Activated CD8-positive, alpha-beta memory T cell treated with anti-CD3 and anti-CD28 coated beads, Interleukin-2, amount 10 ng/mL, durations not matched to agents 7 days and 5 days (primary cell): ENCODE results near the gene ACVR1B. TPM values are rescaled to one million over a fixed set of nuclear protein-coding genes. Genes with fewer than 3 reads are reported as not detected.
"Not testable (repeated sequence)": the region's sequence is repeated elsewhere in the genome, so short reads cannot be mapped to it uniquely, and the experiment has no call there.

Experiments used
- ATAC-seq: fragments of 150-1000 bp; cut with Tn5 transposase; one replicate; pipeline ENCODE4 v1.10.0; 2021; ENCODE audit warnings: moderate library complexity
- CTCF ChIA-PET: fragments of 350-600 bp; sonication (Branson Sonifier 250); formaldehyde crosslinking; loops from one replicate; lab custom pipeline; 2021; ENCODE audit warnings: antibody characterized with exemption; lab: Charles Lee
- DNase-seq: peaks from one replicate; pipeline ENCODE4 v3.0.0-alpha.2; 2020
- H3K27ac Mint-ChIP-seq: one replicate; pipeline ENCODE4 v1.8.0; 2021; ENCODE audit warnings: mild to moderate bottlenecking, mixed read lengths
- H3K27me3 Mint-ChIP-seq: one replicate; pipeline ENCODE4 v1.8.0; 2021; ENCODE audit warnings: mixed read lengths
- H3K36me3 Mint-ChIP-seq: one replicate; pipeline ENCODE4 v1.8.0; 2021; ENCODE audit warnings: mild to moderate bottlenecking, mixed read lengths
- H3K4me1 Mint-ChIP-seq: one replicate; pipeline ENCODE4 v1.8.0; 2021; ENCODE audit warnings: mixed read lengths
- H3K4me3 Mint-ChIP-seq: one replicate; pipeline ENCODE4 v1.8.0; 2021; ENCODE audit warnings: mild to moderate bottlenecking, moderate library complexity, mixed read lengths
- H3K9me3 Mint-ChIP-seq: one replicate; pipeline ENCODE4 v1.8.0; 2022; ENCODE audit warnings: low read depth, mixed read lengths
- total RNA-seq, 2 experiments: library from RNA; stranded (reverse); gene quantifications; one replicate each; pipeline ENCODE4 v1.2.3, GENCODE V29; 2021

The ACVR1B gene
- total RNA-seq, 2 experiments from 2014 or later, result 3.5 to 4.3 TPM

GRCh38 chr12:51971679-51972421 lies 20.4 kb downstream of the ACVR1B start:
- peaks cover 52% of the 10 kb centered on the region for H3K27me3 Mint-ChIP-seq
- CTCF ChIA-PET, result interaction anchor here (0.9 to 9.9 kb wide), 12 partner anchors 9 to 158 kb away, joined by 3 to 116 read pairs (median 7); partner anchors contain the start of gene ACVR1B
- DNase-seq (no peak), ATAC-seq (peak; percentile 5)
- peak overlapping the region; percentile 76 for H3K27ac Mint-ChIP-seq
- peaks cover 69% of the 10 kb centered on the region for H3K4me1 Mint-ChIP-seq
- peak overlapping the region; percentile 49 for H3K4me3 Mint-ChIP-seq
- no peaks in the 10 kb centered on the region for H3K9me3 Mint-ChIP-seq
- peaks cover 2% of the 10 kb centered on the region for H3K36me3 Mint-ChIP-seq

- ATAC-seq, result peak; percentile 3
- Mint-ChIP-seq H3K4me1 (peaks cover 70% of the 10 kb centered on the region), H3K9me3 (no peaks in the 10 kb centered on the region), H3K27me3 (peaks cover 52% of the 10 kb centered on the region), H3K36me3 (peaks cover 2% of the 10 kb centered on the region), H3K4me3 (no peak overlapping the region), H3K27ac (peak overlapping the region; percentile 14)
- CTCF ChIA-PET, result interaction anchor here (1.1 to 9.9 kb wide), 3 partner anchors 8 to 51 kb away, joined by 4 to 116 read pairs (median 14); partner anchors contain the start of gene ACVR1B
- no peak for DNase-seq
Measured at GRCh38 chr12:51972422-51972812, 20.9 kb downstream of the ACVR1B start.

- CTCF ChIA-PET, result interaction anchor here (0.6 to 9.9 kb wide), 2 partner anchors 50 to 1553 kb away, joined by 3 to 116 read pairs; no protein-coding TSS in a partner anchor
- H3K36me3 Mint-ChIP-seq, result peaks cover 2% of the 10 kb centered on the region
- H3K27me3 Mint-ChIP-seq, result peaks cover 52% of the 10 kb centered on the region
- ATAC-seq (peak; percentile 47), DNase-seq (peak; percentile 74)
- H3K27ac Mint-ChIP-seq, result peak overlapping the region; percentile 14
- no peaks in the 10 kb centered on the region for H3K9me3 Mint-ChIP-seq
- peaks cover 70% of the 10 kb centered on the region for H3K4me1 Mint-ChIP-seq
- H3K4me3 Mint-ChIP-seq, result no peak overlapping the region
Measured at GRCh38 chr12:51972849-51973273, 21.4 kb downstream of the ACVR1B start.

- DNase-seq (no peak), ATAC-seq (no peak)
- H3K4me1 Mint-ChIP-seq, result peaks cover 70% of the 10 kb centered on the region
- H3K36me3 Mint-ChIP-seq, result peaks cover 2% of the 10 kb centered on the region
- no peak overlapping the region for H3K4me3 Mint-ChIP-seq
- no peak overlapping the region for H3K27ac Mint-ChIP-seq
- CTCF ChIA-PET, result interaction anchor here (9.9 kb wide), 1 partner anchor 50 kb away, joined by 116 read pairs; no protein-coding TSS in a partner anchor
- no peaks in the 10 kb centered on the region for H3K9me3 Mint-ChIP-seq
- peaks cover 49% of the 10 kb centered on the region for H3K27me3 Mint-ChIP-seq
Measured at GRCh38 chr12:51973560-51973959, 22.1 kb downstream of the ACVR1B start.

- no peak for DNase-seq
- no peak for ATAC-seq
- no peak overlapping the region for H3K4me3 Mint-ChIP-seq
- H3K9me3 Mint-ChIP-seq, result no peaks in the 10 kb centered on the region
- H3K4me1 Mint-ChIP-seq, result peaks cover 70% of the 10 kb centered on the region
- CTCF ChIA-PET, result interaction anchor here (1.2 to 9.9 kb wide), 7 partner anchors 10 to 154 kb away, joined by 3 to 116 read pairs (median 5); no protein-coding TSS in a partner anchor
- peaks cover 2% of the 10 kb centered on the region for H3K36me3 Mint-ChIP-seq
- H3K27me3 Mint-ChIP-seq, result peaks cover 41% of the 10 kb centered on the region
- no peak overlapping the region for H3K27ac Mint-ChIP-seq
Measured at GRCh38 chr12:51974646-51975045, 23.1 kb downstream of the ACVR1B start.

GRCh38 chr12:51975196-51975595 lies 23.7 kb downstream of the ACVR1B start:
- no peak overlapping the region for H3K4me3 Mint-ChIP-seq
- peaks cover 69% of the 10 kb centered on the region for H3K4me1 Mint-ChIP-seq
- CTCF ChIA-PET, result interaction anchor here (1.2 to 9.9 kb wide), 7 partner anchors 9 to 154 kb away, joined by 3 to 116 read pairs (median 5); no protein-coding TSS in a partner anchor
- H3K36me3 Mint-ChIP-seq, result peaks cover 2% of the 10 kb centered on the region
- H3K27me3 Mint-ChIP-seq, result peaks cover 37% of the 10 kb centered on the region
- ATAC-seq (no peak), DNase-seq (no peak)
- H3K9me3 Mint-ChIP-seq, result no peaks in the 10 kb centered on the region
- H3K27ac Mint-ChIP-seq, result no peak overlapping the region

GRCh38 chr12:51976376-51977160 lies 25.1 kb downstream of the ACVR1B start:
- Mint-ChIP-seq H3K4me1 (peaks cover 64% of the 10 kb centered on the region), H3K27ac (no peak overlapping the region), H3K27me3 (peaks cover 30% of the 10 kb centered on the region), H3K9me3 (no peaks in the 10 kb centered on the region), H3K4me3 (no peak overlapping the region), H3K36me3 (peaks cover 2% of the 10 kb centered on the region)
- DNase-seq, result no peak
- no peak for ATAC-seq
- CTCF ChIA-PET, result interaction anchor here (0.7 to 9.9 kb wide), 10 partner anchors 11 to 142 kb away, joined by 3 to 116 read pairs (median 4); no protein-coding TSS in a partner anchor

- ATAC-seq, result no peak
- CTCF ChIA-PET, result interaction anchor here (0.7 to 9.9 kb wide), 8 partner anchors 11 to 142 kb away, joined by 3 to 116 read pairs (median 4); no protein-coding TSS in a partner anchor
- H3K4me1 Mint-ChIP-seq, result peaks cover 57% of the 10 kb centered on the region
- H3K9me3 Mint-ChIP-seq, result no peaks in the 10 kb centered on the region
- peaks cover 2% of the 10 kb centered on the region for H3K36me3 Mint-ChIP-seq
- H3K27ac Mint-ChIP-seq, result no peak overlapping the region
- H3K27me3 Mint-ChIP-seq, result peaks cover 28% of the 10 kb centered on the region
- H3K4me3 Mint-ChIP-seq, result no peak overlapping the region
- DNase-seq, result no peak
Measured at GRCh38 chr12:51977320-51977753, 25.8 kb downstream of the ACVR1B start.

GRCh38 chr12:51979306-51979705 lies 27.8 kb downstream of the ACVR1B start:
- CTCF ChIA-PET, result interaction anchor here (0.7 to 9.9 kb wide), 3 partner anchors 44 to 74 kb away, joined by 3 to 116 read pairs (median 43); no protein-coding TSS in a partner anchor
- not testable (repeated sequence) for H3K9me3 Mint-ChIP-seq, H3K36me3 Mint-ChIP-seq, ATAC-seq, H3K27ac Mint-ChIP-seq, H3K4me3 Mint-ChIP-seq, DNase-seq
- peaks cover 37% of the 10 kb centered on the region for H3K4me1 Mint-ChIP-seq
- peaks cover 12% of the 10 kb centered on the region for H3K27me3 Mint-ChIP-seq

GRCh38 chr12:51980051-51980808 lies 28.7 kb downstream of the ACVR1B start:
- Mint-ChIP-seq H3K36me3 (peaks cover 2% of the 10 kb centered on the region), H3K9me3 (no peaks in the 10 kb centered on the region), H3K4me1 (peaks cover 28% of the 10 kb centered on the region), H3K27ac (no peak overlapping the region), H3K27me3 (peaks cover 8% of the 10 kb centered on the region), H3K4me3 (no peak overlapping the region)
- CTCF ChIA-PET, result interaction anchor here (0.8 to 3.4 kb wide), 20 partner anchors 8 to 585 kb away, joined by 3 to 43 read pairs (median 4); partner anchors contain the start of genes ACVR1B and TAMALIN
- DNase-seq (peak; percentile 78), ATAC-seq (peak; percentile 95)

GRCh38 chr12:51980809-51981127 lies 29.3 kb downstream of the ACVR1B start:
- H3K27ac Mint-ChIP-seq, result no peak overlapping the region
- H3K9me3 Mint-ChIP-seq, result no peaks in the 10 kb centered on the region
- no peak for DNase-seq
- no peak for ATAC-seq
- no peak overlapping the region for H3K4me3 Mint-ChIP-seq
- H3K4me1 Mint-ChIP-seq, result peaks cover 23% of the 10 kb centered on the region
- peaks cover 4% of the 10 kb centered on the region for H3K27me3 Mint-ChIP-seq
- CTCF ChIA-PET, result interaction anchor here (0.8 to 3.4 kb wide), 20 partner anchors 9 to 585 kb away, joined by 3 to 43 read pairs (median 4); partner anchors contain the start of genes ACVR1B and TAMALIN
- H3K36me3 Mint-ChIP-seq, result no peaks in the 10 kb centered on the region

- Mint-ChIP-seq H3K27me3 (peaks cover under 1% of the 10 kb centered on the region), H3K36me3 (no peaks in the 10 kb centered on the region), H3K4me3 (no peak overlapping the region), H3K9me3 (no peaks in the 10 kb centered on the region), H3K27ac (no peak overlapping the region), H3K4me1 (peaks cover 10% of the 10 kb centered on the region)
- no peak for DNase-seq
- ATAC-seq, result no peak
- CTCF ChIA-PET, result interaction anchor here (1.0 to 16.1 kb wide), 4 partner anchors 9 to 38 kb away, joined by 4 to 400 read pairs (median 9); no protein-coding TSS in a partner anchor
Measured at GRCh38 chr12:51984657-51985056, 33.2 kb downstream of the ACVR1B start.
